ENCODE results near the gene SLC9A9.

The SLC9A9 gene

DNA sequence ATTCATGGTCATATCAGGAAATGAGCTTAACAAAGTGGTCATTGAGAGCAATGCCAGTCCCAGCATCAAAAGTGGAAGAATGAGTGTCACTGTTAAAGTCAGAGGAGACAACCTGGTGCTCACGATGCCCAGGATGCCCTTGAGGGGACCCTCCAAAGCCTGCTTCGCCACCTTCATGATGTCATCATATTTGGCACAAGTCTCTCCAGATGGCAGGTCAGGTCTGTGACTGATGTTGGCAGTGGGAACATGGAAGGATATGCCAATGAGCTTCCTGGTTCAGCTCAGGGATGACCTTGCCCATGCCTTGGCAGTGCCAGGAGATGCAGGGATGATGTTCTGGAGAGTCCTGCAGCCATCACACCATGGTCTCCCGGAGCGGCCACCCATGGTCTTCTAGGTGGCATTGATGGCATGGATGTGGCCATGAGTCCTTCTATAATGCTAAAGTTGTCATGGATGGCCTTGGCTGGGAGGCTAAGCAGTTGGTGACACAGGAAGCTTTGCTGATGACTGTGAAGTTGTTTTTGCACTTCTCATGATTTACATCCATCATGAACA, 344.9 kb downstream of the SLC9A9 start:
- DNase-seq (ENCODE audit: low read depth) = no peak

GRCh38 chr3:143502081-143502480, 346.2 kb downstream of the SLC9A9 start:
- no peak for DNase-seq (ENCODE audit: low read depth)

- DNase-seq (ENCODE audit: low read depth) = no peak
Measured at GRCh38 chr3:143497382-143497781, 350.9 kb downstream of the SLC9A9 start.

DNA sequence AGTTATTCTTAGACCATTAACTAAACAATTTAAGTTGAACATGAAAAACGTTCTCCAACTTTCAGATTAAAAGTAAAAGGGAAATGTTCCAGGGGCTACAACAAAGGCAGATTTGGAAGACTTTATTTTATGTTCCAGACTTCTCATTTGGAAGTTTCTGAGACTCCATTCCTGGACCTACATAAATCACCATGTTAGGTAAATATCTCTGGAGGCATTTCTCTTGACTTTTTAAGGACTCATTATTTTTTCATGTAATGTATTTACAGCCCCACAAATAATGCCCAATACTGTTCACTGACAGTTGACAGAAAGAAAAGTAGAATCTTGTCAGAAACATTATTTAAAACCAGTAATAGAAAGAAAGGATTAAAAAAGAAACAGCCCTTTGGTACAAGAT, 352.1 kb downstream of the SLC9A9 start:
- DNase-seq (ENCODE audit: low read depth) = no peak

GRCh38 chr3:143495527-143495926, 352.7 kb downstream of the SLC9A9 start:
- no peak for DNase-seq (ENCODE audit: low read depth)

DNA sequence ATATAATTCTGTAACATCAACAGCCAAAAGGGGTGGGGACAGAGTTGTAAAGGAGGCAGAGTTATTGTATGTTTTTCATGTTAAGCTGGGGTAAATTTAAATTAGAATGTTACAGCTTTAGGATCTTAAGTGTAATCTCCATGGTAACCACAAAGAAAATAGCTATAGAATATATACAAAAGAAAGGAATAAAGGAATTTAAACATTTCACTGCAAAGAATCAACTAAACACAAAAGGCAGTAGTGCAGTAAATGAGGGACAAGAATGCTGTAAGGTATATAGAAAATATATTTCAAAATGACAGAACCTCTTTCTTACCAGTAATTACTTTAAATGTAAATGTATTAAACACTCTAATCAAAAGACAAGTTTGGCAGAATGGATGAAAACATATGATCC, 361.7 kb downstream of the SLC9A9 start:
- no peak for DNase-seq (ENCODE audit: low read depth)

DNA sequence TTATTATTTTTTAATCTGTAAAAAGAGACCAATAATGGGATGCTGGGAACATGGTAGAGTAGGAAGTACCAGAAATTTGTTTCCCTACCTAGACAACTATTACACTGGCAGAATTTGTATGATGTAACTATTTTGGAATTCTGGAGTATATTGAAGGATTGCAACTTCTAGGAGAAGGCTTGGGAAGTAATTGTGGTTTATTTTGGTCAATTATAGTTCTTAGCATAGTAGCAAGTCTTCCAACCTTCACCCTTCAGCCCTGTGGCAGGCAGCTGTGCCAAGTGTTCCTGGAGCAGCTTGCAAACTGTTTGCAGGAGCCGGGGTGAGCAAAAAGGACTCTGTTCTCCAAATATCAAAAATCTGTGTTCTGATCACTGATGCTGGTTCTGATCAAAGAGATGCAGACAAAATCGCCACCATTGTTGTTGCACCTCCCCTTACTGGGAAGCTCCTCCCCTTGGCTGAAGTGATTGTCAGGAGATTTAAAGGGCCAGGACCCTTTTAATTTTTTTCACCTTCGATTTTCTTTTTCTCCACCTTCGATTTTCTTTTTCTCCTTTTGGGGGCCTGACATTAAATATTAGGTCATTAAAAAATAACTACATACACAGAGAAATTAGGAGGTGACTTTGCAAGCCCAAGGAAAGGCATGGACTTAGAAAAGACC, 363.3 kb downstream of the SLC9A9 start:
- DNase-seq (ENCODE audit: low read depth) = no peak

DNA sequence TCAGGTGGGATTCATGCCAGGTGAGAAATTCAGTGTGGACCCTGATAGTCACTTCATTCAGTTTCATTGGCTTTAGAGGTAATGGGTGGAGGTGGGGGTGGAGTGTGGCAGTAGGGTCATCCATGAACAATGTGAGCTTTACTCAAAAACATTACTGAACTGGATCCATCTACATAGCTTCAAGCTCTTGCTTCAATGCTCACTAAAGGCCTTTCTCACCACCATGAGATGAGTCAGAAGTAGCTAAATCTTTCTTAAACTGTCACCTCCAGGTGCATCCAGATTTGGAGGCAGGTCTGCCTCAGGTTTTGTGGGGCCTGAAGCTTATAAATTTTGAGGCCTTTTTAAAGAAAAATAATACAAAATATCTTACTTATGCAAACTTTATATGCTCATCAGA, 365.1 kb downstream of the SLC9A9 start:
- no peak for DNase-seq (ENCODE audit: low read depth)

DNA sequence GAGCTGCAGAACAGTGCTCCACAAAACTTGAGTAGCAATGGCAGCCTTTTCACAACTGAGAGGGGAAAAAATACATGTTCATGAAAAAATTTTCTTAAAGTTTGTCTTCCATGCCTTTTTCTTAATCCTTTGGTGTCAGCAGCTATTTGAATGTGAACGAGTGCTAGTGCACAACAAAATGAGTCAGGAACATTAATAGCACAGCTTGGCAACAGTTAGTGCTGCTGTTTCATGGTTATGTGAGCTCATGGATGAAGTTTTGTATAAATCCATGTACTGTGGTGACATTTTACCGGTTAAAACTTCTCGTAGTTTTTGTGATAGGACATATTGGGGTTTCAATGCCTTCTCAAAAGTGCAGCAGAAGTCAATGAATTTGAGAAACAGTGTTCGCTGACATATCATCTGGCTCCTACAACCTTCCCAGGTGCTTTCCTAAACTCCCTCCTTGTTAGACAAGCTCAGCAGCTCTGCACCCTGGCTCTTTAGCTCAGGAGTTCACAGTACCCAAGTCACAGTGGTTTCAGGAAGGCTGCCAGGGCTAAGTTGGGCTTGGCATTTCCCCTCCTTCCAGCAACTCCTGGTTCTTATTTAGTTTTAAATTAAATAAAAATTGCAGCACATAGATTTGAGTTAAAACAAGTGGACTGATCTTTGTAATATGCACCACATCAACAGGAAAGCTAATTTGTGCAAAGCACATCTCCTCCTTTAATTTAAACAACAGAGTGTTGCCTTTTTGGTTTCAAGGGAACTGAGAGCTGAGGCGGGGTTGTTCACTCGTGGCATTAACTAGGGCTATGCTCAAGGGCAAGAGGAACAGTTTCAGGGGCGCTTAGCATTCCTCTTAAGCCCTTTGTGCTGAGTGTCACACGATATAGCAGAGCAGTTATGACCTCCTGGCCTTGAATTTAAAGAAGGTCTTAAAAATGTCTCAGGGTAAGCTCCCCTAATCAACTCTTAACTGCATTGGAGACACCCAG, 365.9 kb downstream of the SLC9A9 start:
- no peak for DNase-seq (ENCODE audit: low read depth)

- no peak for DNase-seq (ENCODE audit: low read depth)
Measured at GRCh38 chr3:143480344-143480743, 367.9 kb downstream of the SLC9A9 start.

GRCh38 chr3:143479727-143480126, 368.5 kb downstream of the SLC9A9 start:
- DNase-seq (ENCODE audit: low read depth) = no peak

- no peak for DNase-seq (ENCODE audit: low read depth)
Measured at GRCh38 chr3:143478115-143478693, 370.1 kb downstream of the SLC9A9 start.

- no peak for DNase-seq (ENCODE audit: low read depth)
Measured at GRCh38 chr3:143476965-143477640, 371.2 kb downstream of the SLC9A9 start.

GRCh38 chr3:143475981-143476380, 372.3 kb downstream of the SLC9A9 start:
- DNase-seq (ENCODE audit: low read depth) = no peak

DNA sequence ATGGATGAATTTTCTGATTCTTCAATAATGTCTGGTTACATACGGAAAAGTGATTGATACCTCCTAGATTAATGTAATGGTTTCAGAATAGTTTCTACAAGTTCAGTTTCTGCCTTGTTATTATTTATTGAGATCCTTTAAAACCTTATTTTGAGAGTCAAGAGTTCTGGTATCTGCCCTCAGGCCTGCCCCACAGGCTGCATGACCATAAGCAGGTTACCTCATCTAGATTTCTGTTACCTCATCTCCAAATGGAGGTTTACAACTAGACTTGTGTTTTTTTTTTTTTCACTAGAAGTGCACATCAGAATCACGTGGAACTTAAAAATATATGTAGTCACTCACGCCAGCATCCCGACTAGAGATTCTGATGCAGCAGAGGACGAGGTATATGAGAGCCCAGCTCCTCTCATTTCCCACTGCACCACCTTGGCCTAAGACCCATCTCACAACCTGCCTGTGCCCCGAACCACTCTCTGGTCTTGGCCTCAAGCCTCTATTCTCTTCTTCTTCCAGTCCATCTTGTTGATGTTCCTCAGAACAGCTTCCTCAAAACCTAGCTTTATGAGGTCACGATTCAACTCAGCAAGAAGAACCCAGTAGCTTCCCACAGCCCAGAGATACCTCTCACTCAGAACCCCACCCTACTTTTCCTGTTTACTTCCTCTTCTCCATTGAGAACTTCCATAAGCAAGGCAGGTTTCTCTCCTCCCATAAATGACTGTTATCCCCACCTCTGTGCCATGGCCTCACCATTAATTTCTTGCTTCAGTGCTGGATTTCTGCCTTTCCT, 375.3 kb downstream of the SLC9A9 start:
- DNase-seq (ENCODE audit: low read depth) = no peak

GRCh38 chr3:143471705-143472104, 376.6 kb downstream of the SLC9A9 start:
- DNase-seq (ENCODE audit: low read depth) = no peak

DNA sequence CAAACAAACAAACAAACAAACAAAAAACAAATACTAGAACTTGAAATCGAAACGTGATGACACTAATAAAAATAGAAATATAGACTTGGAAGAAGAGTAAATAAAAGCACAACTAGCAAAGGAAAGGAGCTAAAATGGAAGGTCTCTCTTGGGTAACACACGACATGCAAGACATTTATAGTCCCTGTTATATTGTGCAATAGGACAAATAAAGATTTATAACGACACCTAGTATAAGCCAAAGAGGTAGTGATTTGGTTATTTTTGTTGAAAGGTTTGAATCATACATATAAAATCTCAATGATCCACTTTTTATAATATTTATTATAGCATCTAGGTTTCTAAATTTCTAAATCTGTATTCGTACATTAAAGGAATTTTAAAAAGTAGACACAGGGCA, 379.1 kb downstream of the SLC9A9 start:
- DNase-seq (ENCODE audit: low read depth) = no peak

DNA sequence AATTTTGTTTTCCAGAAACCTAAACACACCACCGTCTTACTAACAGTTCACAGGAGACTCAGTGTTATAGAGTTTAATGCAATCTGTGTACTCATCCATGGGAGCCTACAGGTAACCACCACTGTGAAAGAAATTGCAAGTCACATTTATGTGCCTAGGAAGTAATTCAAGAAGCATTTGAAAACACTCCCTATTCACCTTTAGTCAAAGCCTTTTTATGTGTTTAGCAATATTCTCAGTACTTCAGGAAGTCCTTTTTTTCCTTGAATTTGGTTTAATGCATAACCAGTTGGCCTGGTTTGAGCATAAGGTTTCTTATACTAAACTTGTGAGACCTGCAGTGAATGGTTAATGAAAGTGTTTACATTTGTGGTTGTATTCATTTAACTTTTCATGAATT, 382.6 kb downstream of the SLC9A9 start:
- no peak for DNase-seq (ENCODE audit: low read depth)

GRCh38 chr3:143464850-143465249, 383.4 kb downstream of the SLC9A9 start:
- DNase-seq (ENCODE audit: low read depth) = no peak

- DNase-seq (ENCODE audit: low read depth) = no peak
Measured at GRCh38 chr3:143455480-143455879, 392.8 kb downstream of the SLC9A9 start.

DNA sequence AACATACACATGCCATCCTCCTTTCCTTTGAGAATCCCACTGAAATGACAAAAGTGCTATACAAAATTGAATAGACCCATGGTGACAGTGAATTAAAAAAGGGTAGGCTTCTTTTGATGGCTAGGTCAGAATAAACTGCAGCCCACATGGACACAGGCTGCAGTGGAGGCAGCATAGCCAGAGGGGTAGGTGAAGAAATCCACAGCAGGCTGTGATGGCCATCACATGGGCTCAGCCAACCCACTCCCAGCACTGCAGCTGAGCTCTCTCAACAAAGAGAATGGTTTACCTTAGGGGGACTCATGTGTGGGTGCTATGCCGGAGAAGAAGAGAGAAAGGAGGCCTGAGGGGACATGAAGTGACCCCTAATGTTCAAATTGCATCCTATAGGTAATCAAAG, 397.6 kb downstream of the SLC9A9 start:
- DNase-seq (ENCODE audit: low read depth) = no peak

All from stimulated activated CD8-positive, alpha-beta memory T cell treated with anti-CD3 and anti-CD28 coated beads, Interleukin-4, amount 100 ng/mL, for 24 hours (primary cell).